Common myeloid progenitor, CD34-positive (primary cell): ENCODE results near the gene FGFR3.

Source experiments
- CTCF ChIA-PET: fragments of 350-600 bp; sonication (Branson Sonifier 250); formaldehyde crosslinking; loops from one replicate; lab custom pipeline; 2021; ENCODE audit warnings: antibody characterized with exemption; lab: Charles Lee
- POLR2A ChIA-PET: fragments of 350-600 bp; sonication (Branson Sonifier 250); formaldehyde crosslinking; loops from one replicate; lab custom pipeline; 2021; ENCODE audit warnings: antibody characterized with exemption; lab: Charles Lee
- DNase-seq, 3 donors: peaks; one replicate each; pipeline versions ENCODE4 v3.0.0 to v3.0.0-alpha.2; 2013
- H3K27ac ChIP-seq, 2 experiments: 1 replicate in 1 of 2; 2 replicates in 1 of 2; pipeline ENCODE4 v1.7.0; 2013; ENCODE audit warnings: inconsistent platforms in 2 of 2, low read length in 2 of 2, mild to moderate bottlenecking in 2 of 2, low read depth in 1 of 2, moderate library complexity in 1 of 2; ENCODE audit not compliant: severe bottlenecking in 2 of 2, insufficient read depth in 1 of 2, poor library complexity in 1 of 2
- H3K27me3 ChIP-seq, 5 experiments: replicated peaks in 2 of 5; 1 replicate in 3 of 5; 2 replicates in 2 of 5; pipeline versions ENCODE4 v1.6.1 to v1.7.0; 2013; ENCODE audit warnings: low read length in 4 of 5, mild to moderate bottlenecking in 2 of 5, moderate library complexity in 2 of 5, inconsistent platforms in 1 of 5; ENCODE audit not compliant: insufficient read depth in 5 of 5, control insufficient read depth in 4 of 5
- H3K36me3 ChIP-seq, 4 experiments: 1 replicate in 2 of 4; 2 replicates in 2 of 4; pipeline versions ENCODE4 v1.6.1 to v1.7.0; 2013; ENCODE audit warnings: low read length in 3 of 4, control low read depth in 1 of 4, mild to moderate bottlenecking in 1 of 4; ENCODE audit not compliant: control insufficient read depth in 4 of 4, insufficient read depth in 4 of 4
- H3K4me1 ChIP-seq, 4 experiments: 1 replicate in 3 of 4; 2 replicates in 1 of 4; pipeline versions ENCODE4 v1.6.1 to v1.7.1; 2013; ENCODE audit warnings: low read length in 3 of 4, mild to moderate bottlenecking in 3 of 4, control low read depth in 1 of 4, inconsistent platforms in 1 of 4, moderate library complexity in 1 of 4; ENCODE audit not compliant: control insufficient read depth in 4 of 4, insufficient read depth in 4 of 4; ENCODE audit errors: control extremely low read depth in 1 of 4
- H3K4me3 ChIP-seq, 7 experiments: 1 replicate in 4 of 7; 2 replicates in 3 of 7; pipeline versions ENCODE4 v1.5.1 to v1.7.0; 2013; ENCODE audit warnings: mild to moderate bottlenecking in 7 of 7, low read length in 6 of 7, moderate library complexity in 6 of 7, inconsistent platforms in 2 of 7, low read depth in 2 of 7, control low read depth in 1 of 7; ENCODE audit not compliant: insufficient read depth in 4 of 7, control insufficient read depth in 1 of 7; ENCODE audit errors: extremely low read depth in 1 of 7
- H3K9me3 ChIP-seq, 5 experiments: 1 replicate in 4 of 5; 2 replicates in 1 of 5; pipeline versions ENCODE4 v1.6.1 to v1.7.1; 2013; ENCODE audit warnings: low read length in 4 of 5, mild to moderate bottlenecking in 2 of 5, inconsistent platforms in 1 of 5, low read depth in 1 of 5, moderate library complexity in 1 of 5; ENCODE audit not compliant: control insufficient read depth in 4 of 5, insufficient read depth in 2 of 5; ENCODE audit errors: control extremely low read depth in 1 of 5
- WGBS: methylation state at CpG from one replicate; pipeline ENCODE4 v1.1.5; 2013; ENCODE audit not compliant: insufficient coverage; 5-methylcytosine and 5-hydroxymethylcytosine counted together

FGFR3 gene

DNA sequence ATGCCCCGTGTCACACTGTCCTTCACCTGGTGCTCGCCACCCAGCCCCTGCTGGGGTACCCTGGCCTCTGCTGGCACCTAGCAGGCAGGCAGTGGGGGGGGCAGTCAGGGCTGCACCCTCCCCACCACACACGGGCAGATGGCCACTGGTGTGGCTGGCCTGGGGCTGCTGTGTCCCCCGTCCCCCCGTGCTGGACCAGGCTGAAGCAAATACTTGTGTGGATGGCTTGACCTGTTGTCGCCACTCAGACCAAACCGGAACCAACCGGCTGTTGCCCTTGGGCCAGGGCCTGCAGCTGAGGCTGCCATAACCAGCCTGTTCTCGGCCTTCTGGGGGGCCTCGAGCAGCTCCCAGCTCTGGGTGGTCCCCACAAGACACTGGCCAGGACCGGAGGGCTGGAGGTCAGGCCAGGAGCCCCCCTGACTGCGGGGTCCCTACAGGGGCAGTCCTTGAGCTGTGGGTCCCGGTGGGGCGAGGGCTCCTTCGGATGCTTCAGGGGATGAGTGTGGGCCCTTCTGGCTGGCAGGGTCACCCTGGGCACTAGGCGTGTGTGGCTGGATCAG lies 4.3 kb downstream of the FGFR3 start:
- no peak for DNase-seq
- CTCF ChIA-PET, result interaction anchor here (1.1 to 5.2 kb wide), 7 partner anchors 12 to 103 kb away, joined by 3 to 28 read pairs (median 4); no protein-coding TSS in a partner anchor
- WGBS, result 96% methylated on average over 10 of the region's 16 CpGs
- no peak overlapping the region for H3K27ac ChIP-seq
- no peaks in the 10 kb centered on the region for H3K36me3 ChIP-seq
- peaks cover 0 to 42% (median 12%) of the 10 kb centered on the region in 5 experiments for H3K27me3 ChIP-seq
- H3K4me3 ChIP-seq, result no peak overlapping the region
- H3K9me3 ChIP-seq, result no peaks in the 10 kb centered on the region
- POLR2A ChIA-PET, result no interaction called here
- peaks cover 0 to 24% (median 20%) of the 10 kb centered on the region in 4 experiments for H3K4me1 ChIP-seq

DNA sequence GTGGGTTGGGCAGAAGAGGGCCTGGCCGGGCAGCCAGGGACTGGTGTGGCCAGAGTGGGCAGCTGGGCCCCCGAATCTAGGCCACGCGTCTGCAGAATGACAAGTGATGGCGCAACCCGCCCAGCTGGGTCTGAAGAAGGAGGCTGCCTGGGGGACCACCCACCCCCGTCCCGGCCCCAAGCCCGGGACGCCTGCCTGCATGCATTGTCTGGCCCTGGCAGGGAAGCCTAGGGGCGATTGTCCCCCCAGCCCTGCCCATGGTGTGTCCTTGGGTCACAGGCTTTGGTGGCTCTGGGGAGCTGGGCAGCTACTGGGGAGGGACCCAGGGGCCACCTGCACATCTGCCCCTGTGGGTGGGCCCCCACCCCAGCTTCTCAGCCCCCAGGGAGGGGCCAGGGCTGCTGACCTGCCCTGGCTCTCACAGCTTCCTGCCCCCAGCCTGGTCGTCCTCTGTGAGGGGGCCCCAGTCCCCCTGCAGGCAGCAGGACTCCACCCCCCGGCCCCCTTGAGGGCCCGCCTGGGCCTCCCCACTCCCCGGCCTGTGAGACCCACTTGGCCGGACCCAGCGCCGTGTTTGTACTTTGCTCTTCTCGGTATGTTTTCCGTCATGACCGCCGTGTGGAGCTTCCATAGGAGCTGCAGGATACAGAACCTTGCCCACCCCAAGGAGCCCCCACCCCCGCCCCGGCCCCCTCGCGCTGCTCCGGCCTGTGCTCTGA lies 4.9 kb downstream of the FGFR3 start:
- no peak overlapping the region for H3K27ac ChIP-seq
- no peak for DNase-seq
- H3K36me3 ChIP-seq, result no peaks in the 10 kb centered on the region
- peaks cover 0 to 20% (median 18%) of the 10 kb centered on the region in 4 experiments for H3K4me1 ChIP-seq
- ChIA-PET POLR2A (no interaction called here), CTCF (interaction anchor here (1.1 to 5.2 kb wide), 8 partner anchors 11 to 102 kb away, joined by 3 to 25 read pairs (median 3); no protein-coding TSS in a partner anchor)
- peaks cover 0 to 37% (median 12%) of the 10 kb centered on the region in 5 experiments for H3K27me3 ChIP-seq
- H3K4me3 ChIP-seq, result no peak overlapping the region
- WGBS, result 91% methylated on average over 16 of the region's 27 CpGs
- no peaks in the 10 kb centered on the region for H3K9me3 ChIP-seq

GRCh38 chr4:1798580-1799386 lies 5.7 kb downstream of the FGFR3 start:
- no peak for DNase-seq
- 97% methylated on average over 30 of the region's 30 CpGs for WGBS
- POLR2A ChIA-PET, result no interaction called here
- Histone ChIP-seq H3K27ac (no peak overlapping the region), H3K9me3 (no peaks in the 10 kb centered on the region), H3K4me3 (no peak overlapping the region), H3K4me1 (peaks cover 0 to 18% (median 16%) of the 10 kb centered on the region in 4 experiments), H3K36me3 (no peaks in the 10 kb centered on the region), H3K27me3 (peaks cover 0 to 36% (median 12%) of the 10 kb centered on the region in 5 experiments)
- CTCF ChIA-PET, result interaction anchor here (1.1 to 5.2 kb wide), 6 partner anchors 10 to 58 kb away, joined by 3 to 25 read pairs (median 3); no protein-coding TSS in a partner anchor

GRCh38 chr4:1799387-1800375 lies 6.6 kb downstream of the FGFR3 start:
- Histone ChIP-seq H3K4me3 (no peak overlapping the region), H3K27ac (no peak overlapping the region), H3K36me3 (no peaks in the 10 kb centered on the region), H3K9me3 (no peaks in the 10 kb centered on the region), H3K4me1 (peaks cover 0 to 9% (median 7%) of the 10 kb centered on the region in 4 experiments), H3K27me3 (peaks cover 0 to 27% (median 11%) of the 10 kb centered on the region in 5 experiments)
- no peak for DNase-seq
- ChIA-PET CTCF (interaction anchor here (1.7 to 5.2 kb wide), 2 partner anchors 9 to 41 kb away, joined by 5 to 25 read pairs; no protein-coding TSS in a partner anchor), POLR2A (no interaction called here)
- WGBS, result 97% methylated on average over 39 of the region's 41 CpGs

- Histone ChIP-seq H3K4me3 (no peak overlapping the region), H3K9me3 (no peaks in the 10 kb centered on the region), H3K27me3 (peaks cover 0 to 17% (median 7%) of the 10 kb centered on the region in 5 experiments), H3K36me3 (no peaks in the 10 kb centered on the region), H3K27ac (no peak overlapping the region), H3K4me1 (no peaks in the 10 kb centered on the region)
- CTCF ChIA-PET, result interaction anchor here (1.7 kb wide), 1 partner anchor 42 kb away, joined by 5 read pairs; no protein-coding TSS in a partner anchor
- no peak for DNase-seq
- 97% methylated on average over 9 of the region's 10 CpGs for WGBS
- POLR2A ChIA-PET, result no interaction called here
Measured at GRCh38 chr4:1800805-1801204, 7.7 kb downstream of the FGFR3 start.

DNA sequence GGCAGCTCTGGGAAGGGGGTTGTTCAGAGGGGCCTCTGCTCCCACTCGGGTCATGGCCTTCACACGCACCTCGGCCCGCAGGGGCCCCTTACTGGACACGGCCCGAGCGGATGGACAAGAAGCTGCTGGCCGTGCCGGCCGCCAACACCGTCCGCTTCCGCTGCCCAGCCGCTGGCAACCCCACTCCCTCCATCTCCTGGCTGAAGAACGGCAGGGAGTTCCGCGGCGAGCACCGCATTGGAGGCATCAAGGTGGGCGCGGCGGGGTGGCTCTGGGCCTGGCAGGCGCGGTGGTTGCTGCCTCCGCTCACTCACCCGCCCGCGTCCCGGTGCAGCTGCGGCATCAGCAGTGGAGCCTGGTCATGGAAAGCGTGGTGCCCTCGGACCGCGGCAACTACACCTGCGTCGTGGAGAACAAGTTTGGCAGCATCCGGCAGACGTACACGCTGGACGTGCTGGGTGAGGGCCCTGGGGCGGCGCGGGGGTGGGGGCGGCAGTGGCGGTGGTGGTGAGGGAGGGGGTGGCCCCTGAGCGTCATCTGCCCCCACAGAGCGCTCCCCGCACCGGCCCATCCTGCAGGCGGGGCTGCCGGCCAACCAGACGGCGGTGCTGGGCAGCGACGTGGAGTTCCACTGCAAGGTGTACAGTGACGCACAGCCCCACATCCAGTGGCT lies 8.3 kb downstream of the FGFR3 start:
- 98% methylated on average over 48 of the region's 56 CpGs for WGBS
- no peak overlapping the region for H3K27ac ChIP-seq
- POLR2A ChIA-PET, result no interaction called here

More for the DNA sequence above, 8.3 kb downstream of the FGFR3 start:
- no peak overlapping the region for H3K4me3 ChIP-seq
- H3K36me3 ChIP-seq, result no peaks in the 10 kb centered on the region
- no peak for DNase-seq
- CTCF ChIA-PET, result interaction anchor here (1.0 to 1.7 kb wide), 2 partner anchors 43 to 55 kb away, joined by 3 to 5 read pairs; no protein-coding TSS in a partner anchor
- H3K27me3 ChIP-seq, result peaks cover 0 to 11% (median 6%) of the 10 kb centered on the region in 5 experiments
- no peaks in the 10 kb centered on the region for H3K4me1 ChIP-seq
- no peaks in the 10 kb centered on the region for H3K9me3 ChIP-seq
